22Rv1 (cell line): ENCODE data around the gene SLC40A1.

ENCODE experiments used
- CTCF ChIP-seq: fragments of 450-650 bp; IDR thresholded peaks from 2 replicates; pipeline ENCODE4 v1.5.1; 2017; ENCODE audit warnings: mild to moderate bottlenecking
- ZFX ChIP-seq: fragments of 450-650 bp; IDR thresholded peaks from 2 replicates; pipeline ENCODE4 v1.6.1; 2017; ENCODE audit warnings: antibody characterized with exemption, borderline replicate concordance

- TF ChIP-seq CTCF (no peak), ZFX (no peak)
Measured at GRCh38 chr2:189511960-189512319, 68.6 kb downstream of the SLC40A1 start.
